ENCODE measurements around the gene FAM13C. TPM values are rescaled to one million over a fixed set of nuclear protein-coding genes. Genes with fewer than 3 reads are reported as not detected.

FAM13C gene
- total and polyA plus RNA-seq, 2 of the 13 experiments (the other 11 are each of a cell fraction or from before 2014, with no cell fraction given), result 0.07 to 0.26 TPM

DNA sequence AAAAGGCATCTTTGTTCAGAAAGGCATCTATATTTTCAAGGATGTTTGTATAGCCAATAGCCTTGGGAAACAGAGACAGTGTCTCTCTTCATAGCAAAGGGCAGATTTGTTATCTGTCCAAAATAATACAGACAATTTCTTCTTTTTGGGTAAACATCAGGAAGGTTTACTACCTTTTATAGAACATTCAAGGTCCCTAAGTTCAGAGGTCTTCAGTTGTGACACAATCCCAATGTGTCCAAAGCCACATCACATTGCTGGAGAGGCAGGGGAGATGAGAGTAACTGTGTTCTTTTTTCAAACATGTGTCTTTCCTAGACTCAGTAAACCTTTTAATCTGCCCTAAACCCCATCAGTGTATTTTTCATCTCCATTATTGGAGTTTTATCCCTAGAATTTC is 33.6 kb upstream of the FAM13C start (continued):
- TF ChIP-seq, protein P1, sequence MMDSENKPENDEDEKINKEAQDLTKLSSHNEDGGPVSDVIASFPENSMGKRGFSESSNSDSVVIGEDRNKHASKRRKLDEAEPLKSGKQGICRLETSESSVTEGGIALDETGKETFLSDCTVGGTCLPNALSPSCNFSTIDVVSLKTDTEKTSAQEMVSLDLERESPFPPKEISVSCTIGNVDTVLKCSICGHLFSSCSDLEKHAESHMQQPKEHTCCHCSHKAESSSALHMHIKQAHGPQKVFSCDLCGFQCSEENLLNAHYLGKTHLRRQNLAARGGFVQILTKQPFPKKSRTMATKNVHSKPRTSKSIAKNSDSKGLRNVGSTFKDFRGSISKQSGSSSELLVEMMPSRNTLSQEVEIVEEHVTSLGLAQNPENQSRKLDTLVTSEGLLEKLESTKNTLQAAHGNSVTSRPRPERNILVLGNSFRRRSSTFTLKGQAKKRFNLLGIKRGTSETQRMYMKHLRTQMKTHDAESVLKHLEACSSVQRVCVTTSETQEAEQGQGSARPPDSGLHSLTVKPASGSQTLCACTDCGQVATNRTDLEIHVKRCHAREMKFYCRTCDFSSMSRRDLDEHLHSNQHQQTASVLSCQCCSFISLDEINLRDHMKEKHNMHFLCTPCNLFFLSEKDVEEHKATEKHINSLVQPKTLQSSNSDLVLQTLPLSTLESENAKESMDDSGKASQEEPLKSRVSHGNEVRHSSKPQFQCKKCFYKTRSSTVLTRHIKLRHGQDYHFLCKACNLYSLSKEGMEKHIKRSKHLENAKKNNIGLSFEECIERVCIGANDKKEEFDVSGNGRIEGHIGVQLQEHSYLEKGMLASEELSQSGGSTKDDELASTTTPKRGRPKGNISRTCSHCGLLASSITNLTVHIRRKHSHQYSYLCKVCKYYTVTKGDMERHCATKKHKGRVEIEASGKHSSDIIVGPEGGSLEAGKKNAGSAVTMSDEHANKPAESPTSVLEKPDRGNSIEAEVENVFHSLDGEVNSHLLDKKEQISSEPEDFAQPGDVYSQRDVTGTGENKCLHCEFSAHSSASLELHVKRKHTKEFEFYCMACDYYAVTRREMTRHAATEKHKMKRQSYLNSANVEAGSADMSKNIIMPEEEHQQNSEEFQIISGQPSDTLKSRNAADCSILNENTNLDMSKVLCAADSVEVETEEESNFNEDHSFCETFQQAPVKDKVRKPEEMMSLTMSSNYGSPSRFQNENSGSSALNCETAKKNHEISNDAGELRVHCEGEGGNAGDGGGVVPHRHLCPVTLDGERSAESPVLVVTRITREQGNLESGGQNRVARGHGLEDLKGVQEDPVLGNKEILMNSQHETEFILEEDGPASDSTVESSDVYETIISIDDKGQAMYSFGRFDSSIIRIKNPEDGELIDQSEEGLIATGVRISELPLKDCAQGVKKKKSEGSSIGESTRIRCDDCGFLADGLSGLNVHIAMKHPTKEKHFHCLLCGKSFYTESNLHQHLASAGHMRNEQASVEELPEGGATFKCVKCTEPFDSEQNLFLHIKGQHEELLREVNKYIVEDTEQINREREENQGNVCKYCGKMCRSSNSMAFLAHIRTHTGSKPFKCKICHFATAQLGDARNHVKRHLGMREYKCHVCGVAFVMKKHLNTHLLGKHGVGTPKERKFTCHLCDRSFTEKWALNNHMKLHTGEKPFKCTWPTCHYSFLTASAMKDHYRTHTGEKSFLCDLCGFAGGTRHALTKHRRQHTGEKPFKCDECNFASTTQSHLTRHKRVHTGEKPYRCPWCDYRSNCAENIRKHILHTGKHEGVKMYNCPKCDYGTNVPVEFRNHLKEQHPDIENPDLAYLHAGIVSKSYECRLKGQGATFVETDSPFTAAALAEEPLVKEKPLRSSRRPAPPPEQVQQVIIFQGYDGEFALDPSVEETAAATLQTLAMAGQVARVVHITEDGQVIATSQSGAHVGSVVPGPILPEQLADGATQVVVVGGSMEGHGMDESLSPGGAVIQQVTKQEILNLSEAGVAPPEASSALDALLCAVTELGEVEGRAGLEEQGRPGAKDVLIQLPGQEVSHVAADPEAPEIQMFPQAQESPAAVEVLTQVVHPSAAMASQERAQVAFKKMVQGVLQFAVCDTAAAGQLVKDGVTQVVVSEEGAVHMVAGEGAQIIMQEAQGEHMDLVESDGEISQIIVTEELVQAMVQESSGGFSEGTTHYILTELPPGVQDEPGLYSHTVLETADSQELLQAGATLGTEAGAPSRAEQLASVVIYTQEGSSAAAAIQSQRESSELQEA (CRISPR knock-in tag; IDR thresholded peaks at IDR 0.05; ENCODE audit: not compliant biosample characterization), result no peak
- TF ChIP-seq, protein P2, sequence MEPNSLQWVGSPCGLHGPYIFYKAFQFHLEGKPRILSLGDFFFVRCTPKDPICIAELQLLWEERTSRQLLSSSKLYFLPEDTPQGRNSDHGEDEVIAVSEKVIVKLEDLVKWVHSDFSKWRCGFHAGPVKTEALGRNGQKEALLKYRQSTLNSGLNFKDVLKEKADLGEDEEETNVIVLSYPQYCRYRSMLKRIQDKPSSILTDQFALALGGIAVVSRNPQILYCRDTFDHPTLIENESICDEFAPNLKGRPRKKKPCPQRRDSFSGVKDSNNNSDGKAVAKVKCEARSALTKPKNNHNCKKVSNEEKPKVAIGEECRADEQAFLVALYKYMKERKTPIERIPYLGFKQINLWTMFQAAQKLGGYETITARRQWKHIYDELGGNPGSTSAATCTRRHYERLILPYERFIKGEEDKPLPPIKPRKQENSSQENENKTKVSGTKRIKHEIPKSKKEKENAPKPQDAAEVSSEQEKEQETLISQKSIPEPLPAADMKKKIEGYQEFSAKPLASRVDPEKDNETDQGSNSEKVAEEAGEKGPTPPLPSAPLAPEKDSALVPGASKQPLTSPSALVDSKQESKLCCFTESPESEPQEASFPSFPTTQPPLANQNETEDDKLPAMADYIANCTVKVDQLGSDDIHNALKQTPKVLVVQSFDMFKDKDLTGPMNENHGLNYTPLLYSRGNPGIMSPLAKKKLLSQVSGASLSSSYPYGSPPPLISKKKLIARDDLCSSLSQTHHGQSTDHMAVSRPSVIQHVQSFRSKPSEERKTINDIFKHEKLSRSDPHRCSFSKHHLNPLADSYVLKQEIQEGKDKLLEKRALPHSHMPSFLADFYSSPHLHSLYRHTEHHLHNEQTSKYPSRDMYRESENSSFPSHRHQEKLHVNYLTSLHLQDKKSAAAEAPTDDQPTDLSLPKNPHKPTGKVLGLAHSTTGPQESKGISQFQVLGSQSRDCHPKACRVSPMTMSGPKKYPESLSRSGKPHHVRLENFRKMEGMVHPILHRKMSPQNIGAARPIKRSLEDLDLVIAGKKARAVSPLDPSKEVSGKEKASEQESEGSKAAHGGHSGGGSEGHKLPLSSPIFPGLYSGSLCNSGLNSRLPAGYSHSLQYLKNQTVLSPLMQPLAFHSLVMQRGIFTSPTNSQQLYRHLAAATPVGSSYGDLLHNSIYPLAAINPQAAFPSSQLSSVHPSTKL (CRISPR knock-in tag; IDR thresholded peaks at IDR 0.05), result peak; percentile 69
- TF ChIP-seq RCOR2 (CRISPR knock-in tag; IDR thresholded peaks at IDR 0.05) (0 out of 2 replicates have a peak, but pooled peaks have one; percentile 46), CEBPB (IDR thresholded peaks at IDR 0.05; ENCODE audit: borderline replicate concordance, low read depth, low read length) (peak; percentile 48; the same call in 1 of the 2 replicates), GLI4 (CRISPR knock-in tag; IDR thresholded peaks at IDR 0.05; ENCODE audit: borderline replicate concordance) (no peak), SOX5 (CRISPR knock-in tag; IDR thresholded peaks at IDR 0.05; ENCODE audit: borderline replicate concordance) (0 out of 2 replicates have a peak, but pooled peaks have one; percentile 37), SAP130 (CRISPR knock-in tag; IDR thresholded peaks at IDR 0.05; ENCODE audit: low read depth) (no peak), NFYC (CRISPR knock-in tag; IDR thresholded peaks at IDR 0.05) (no peak), SALL1 (CRISPR knock-in tag; IDR thresholded peaks at IDR 0.05) (peak; percentile 41; the same call in 1 of the 2 replicates), SETDB1 (CRISPR knock-in tag; IDR thresholded peaks at IDR 0.05; ENCODE audit: borderline replicate concordance) (no peak), ZNF282 (IDR thresholded peaks at IDR 0.05; ENCODE audit: partially characterized antibody) (no peak), ATF1 (CRISPR knock-in tag; IDR thresholded peaks at IDR 0.05) (no peak), PRMT3 (CRISPR knock-in tag; IDR thresholded peaks at IDR 0.05; ENCODE audit: borderline replicate concordance, low read depth) (no peak)
- TF ChIP-seq, protein P3, sequence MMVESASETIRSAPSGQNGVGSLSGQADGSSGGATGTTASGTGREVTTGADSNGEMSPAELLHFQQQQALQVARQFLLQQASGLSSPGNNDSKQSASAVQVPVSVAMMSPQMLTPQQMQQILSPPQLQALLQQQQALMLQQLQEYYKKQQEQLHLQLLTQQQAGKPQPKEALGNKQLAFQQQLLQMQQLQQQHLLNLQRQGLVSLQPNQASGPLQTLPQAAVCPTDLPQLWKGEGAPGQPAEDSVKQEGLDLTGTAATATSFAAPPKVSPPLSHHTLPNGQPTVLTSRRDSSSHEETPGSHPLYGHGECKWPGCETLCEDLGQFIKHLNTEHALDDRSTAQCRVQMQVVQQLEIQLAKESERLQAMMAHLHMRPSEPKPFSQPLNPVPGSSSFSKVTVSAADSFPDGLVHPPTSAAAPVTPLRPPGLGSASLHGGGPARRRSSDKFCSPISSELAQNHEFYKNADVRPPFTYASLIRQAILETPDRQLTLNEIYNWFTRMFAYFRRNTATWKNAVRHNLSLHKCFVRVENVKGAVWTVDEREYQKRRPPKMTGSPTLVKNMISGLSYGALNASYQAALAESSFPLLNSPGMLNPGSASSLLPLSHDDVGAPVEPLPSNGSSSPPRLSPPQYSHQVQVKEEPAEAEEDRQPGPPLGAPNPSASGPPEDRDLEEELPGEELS (CRISPR knock-in tag; IDR thresholded peaks at IDR 0.05), result 0 out of 2 replicates have a peak, but pooled peaks have one; percentile 22
- TF ChIP-seq, protein P4, sequence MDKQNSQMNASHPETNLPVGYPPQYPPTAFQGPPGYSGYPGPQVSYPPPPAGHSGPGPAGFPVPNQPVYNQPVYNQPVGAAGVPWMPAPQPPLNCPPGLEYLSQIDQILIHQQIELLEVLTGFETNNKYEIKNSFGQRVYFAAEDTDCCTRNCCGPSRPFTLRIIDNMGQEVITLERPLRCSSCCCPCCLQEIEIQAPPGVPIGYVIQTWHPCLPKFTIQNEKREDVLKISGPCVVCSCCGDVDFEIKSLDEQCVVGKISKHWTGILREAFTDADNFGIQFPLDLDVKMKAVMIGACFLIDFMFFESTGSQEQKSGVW (CRISPR knock-in tag; IDR thresholded peaks at IDR 0.05; ENCODE audit: borderline replicate concordance), result no peak

Measured in HepG2 (cell line).